HFF-Myc (cell line): ENCODE results near the gene SCUBE1.

Experiments
- DNase-seq: peaks from one replicate; pipeline ENCODE4 v3.0.0-alpha.2; 2011; ENCODE audit warnings: low read depth; ENCODE audit errors: extremely low read depth
- H3K4me3 ChIP-seq: replicated peaks from 2 replicates; pipeline ENCODE4 v1.5.1; 2011; ENCODE audit warnings: low read depth, mild to moderate bottlenecking, control low read depth, low read length
- CTCF ChIP-seq: IDR thresholded peaks from 2 replicates; pipeline ENCODE4 v1.5.1; 2012; ENCODE audit warnings: mild to moderate bottlenecking, low read depth, low read length, control low read depth; ENCODE audit errors: missing control alignments

Gene SCUBE1

GRCh38 chr22:43183496-43184277, 159.5 kb downstream of the SCUBE1 start:
- H3K4me3 ChIP-seq: no peak overlapping the region
- no peak for DNase-seq

GRCh38 chr22:43182726-43183125, 160.4 kb downstream of the SCUBE1 start:
- no peak for TF ChIP-seq CTCF
- DNase-seq: no peak
- H3K4me3 ChIP-seq: no peak overlapping the region

More at GRCh38 chr22:43183496-43184277, 159.5 kb downstream of the SCUBE1 start:
- TF ChIP-seq CTCF: no peak

GRCh38 chr22:43182118-43182517, 161.1 kb downstream of the SCUBE1 start:
- TF ChIP-seq CTCF: no peak

GRCh38 chr22:43181321-43182076, 161.7 kb downstream of the SCUBE1 start:
- no peak for TF ChIP-seq CTCF
- no peak for DNase-seq
- H3K4me3 ChIP-seq: no peak overlapping the region

More at GRCh38 chr22:43182118-43182517, 161.1 kb downstream of the SCUBE1 start:
- DNase-seq: no peak
- no peak overlapping the region for H3K4me3 ChIP-seq

GRCh38 chr22:43180670-43181069, 162.5 kb downstream of the SCUBE1 start:
- H3K4me3 ChIP-seq: no peak overlapping the region
- TF ChIP-seq CTCF: no peak
- DNase-seq: no peak

GRCh38 chr22:43179911-43180195, 163.3 kb downstream of the SCUBE1 start:
- no peak for TF ChIP-seq CTCF
- no peak overlapping the region for H3K4me3 ChIP-seq
- no peak for DNase-seq
